ENCODE data around the gene ZNF444. TPM values are rescaled to one million over a fixed set of nuclear protein-coding genes. Genes with fewer than 3 reads are reported as not detected.

The ZNF444 gene
- total and polyA plus RNA-seq, 4 donors, result 27.8 to 55.5 (median 41.6) TPM

DNA sequence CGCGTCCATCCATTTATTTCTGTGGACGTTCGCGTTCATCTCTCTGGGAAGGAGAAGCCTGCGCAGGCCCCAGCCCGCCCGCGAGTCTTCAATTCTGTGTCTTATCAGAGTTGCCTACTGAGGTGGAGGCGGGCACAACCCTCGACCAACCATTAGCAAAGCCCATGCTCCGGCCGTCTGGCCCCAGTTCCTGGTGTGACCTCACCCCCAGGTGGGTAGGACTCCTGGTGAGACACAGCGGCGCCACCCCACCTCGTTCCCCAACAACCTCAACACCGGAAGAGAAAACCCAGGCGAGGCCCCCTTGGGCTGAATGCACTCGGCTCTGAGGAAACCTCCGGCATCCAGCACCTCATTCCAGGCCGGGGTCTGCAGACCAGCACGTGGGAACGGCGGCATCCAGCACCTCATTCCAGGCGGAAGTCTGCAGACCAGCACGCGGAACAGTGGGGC lies 34.7 kb upstream of the ZNF444 start:
- Histone ChIP-seq H3K9ac (ENCODE audit: insufficient read depth in 1 of 2, low read length in 2 of 2) (no peak overlapping the region), H3K4me3 (no peak overlapping the region), H3K27me3 (ENCODE audit: control insufficient read depth in 3 of 3, insufficient read depth in 3 of 3, low read length in 2 of 3) (no peaks in the 10 kb centered on the region), H3K36me3 (ENCODE audit: control insufficient read depth in 4 of 4, insufficient read depth in 4 of 4, low read length in 4 of 4) (peaks cover 0 to 19% (median 0%) of the 10 kb centered on the region in 4 donors), H3K4me1 (ENCODE audit: control insufficient read depth in 5 of 5, insufficient read depth in 5 of 5, low read length in 5 of 5) (peaks cover 16 to 38% (median 34%) of the 10 kb centered on the region in 5 donors), H3K27ac (ENCODE audit: low read depth in 1 of 2, low read length in 1 of 2) (peak overlapping the region in 1 of 2 donors; percentile 88), H3K9me3 (ENCODE audit: control insufficient read depth in 4 of 4, insufficient read depth in 3 of 4, low read length in 3 of 4) (no peaks in the 10 kb centered on the region)
- ATAC-seq (ENCODE audit: insufficient read depth, low FRiP score) (no peak), DNase-seq (no peak)
- TF ChIP-seq, protein P1, sequence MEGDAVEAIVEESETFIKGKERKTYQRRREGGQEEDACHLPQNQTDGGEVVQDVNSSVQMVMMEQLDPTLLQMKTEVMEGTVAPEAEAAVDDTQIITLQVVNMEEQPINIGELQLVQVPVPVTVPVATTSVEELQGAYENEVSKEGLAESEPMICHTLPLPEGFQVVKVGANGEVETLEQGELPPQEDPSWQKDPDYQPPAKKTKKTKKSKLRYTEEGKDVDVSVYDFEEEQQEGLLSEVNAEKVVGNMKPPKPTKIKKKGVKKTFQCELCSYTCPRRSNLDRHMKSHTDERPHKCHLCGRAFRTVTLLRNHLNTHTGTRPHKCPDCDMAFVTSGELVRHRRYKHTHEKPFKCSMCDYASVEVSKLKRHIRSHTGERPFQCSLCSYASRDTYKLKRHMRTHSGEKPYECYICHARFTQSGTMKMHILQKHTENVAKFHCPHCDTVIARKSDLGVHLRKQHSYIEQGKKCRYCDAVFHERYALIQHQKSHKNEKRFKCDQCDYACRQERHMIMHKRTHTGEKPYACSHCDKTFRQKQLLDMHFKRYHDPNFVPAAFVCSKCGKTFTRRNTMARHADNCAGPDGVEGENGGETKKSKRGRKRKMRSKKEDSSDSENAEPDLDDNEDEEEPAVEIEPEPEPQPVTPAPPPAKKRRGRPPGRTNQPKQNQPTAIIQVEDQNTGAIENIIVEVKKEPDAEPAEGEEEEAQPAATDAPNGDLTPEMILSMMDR (IDR thresholded peaks at IDR 0.05; ENCODE audit: control extremely low read depth, extremely low read depth), result no peak
- 81 to 83% methylated on average over 27 of the region's 27 CpGs for WGBS, 2 donors

DNA sequence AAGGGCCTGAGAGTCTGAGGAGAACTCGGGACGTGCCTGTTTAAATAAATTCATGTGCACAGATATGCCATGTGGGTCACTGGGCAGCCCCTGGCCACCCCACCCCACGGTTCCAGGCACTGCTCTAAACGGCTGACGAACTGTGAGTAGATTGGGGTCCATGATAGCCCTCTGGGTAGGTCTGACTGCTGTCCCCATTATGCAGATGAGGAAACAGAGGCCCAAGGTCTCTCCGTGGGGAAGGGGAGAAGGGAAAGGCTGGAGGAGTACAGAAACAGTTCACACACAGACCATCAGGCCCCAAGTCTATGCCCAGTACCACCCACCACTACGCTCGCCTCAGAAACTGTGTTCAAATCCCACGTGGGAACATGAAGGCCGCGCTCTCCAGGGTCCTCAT lies 34.1 kb upstream of the ZNF444 start:
- H3K4me1 ChIP-seq (ENCODE audit: control insufficient read depth in 5 of 5, insufficient read depth in 5 of 5, low read length in 5 of 5), result peaks cover 18 to 43% (median 40%) of the 10 kb centered on the region in 5 donors
- H3K27me3 ChIP-seq (ENCODE audit: control insufficient read depth in 3 of 3, insufficient read depth in 3 of 3, low read length in 2 of 3), result no peaks in the 10 kb centered on the region
- H3K36me3 ChIP-seq (ENCODE audit: control insufficient read depth in 4 of 4, insufficient read depth in 4 of 4, low read length in 4 of 4), result peaks cover 0 to 14% (median 0%) of the 10 kb centered on the region in 4 donors
- H3K9ac ChIP-seq (ENCODE audit: insufficient read depth in 1 of 2, low read length in 2 of 2), result no peak overlapping the region
- H3K9me3 ChIP-seq (ENCODE audit: control insufficient read depth in 4 of 4, insufficient read depth in 3 of 4, low read length in 3 of 4), result no peaks in the 10 kb centered on the region
- WGBS, 2 donors, result 87 to 88% methylated on average over 11 of the region's 11 CpGs
- ATAC-seq (ENCODE audit: insufficient read depth, low FRiP score) (no peak), DNase-seq (no peak)
- TF ChIP-seq, protein P1 (IDR thresholded peaks at IDR 0.05; ENCODE audit: control extremely low read depth, extremely low read depth), result no peak
- no peak overlapping the region for H3K27ac ChIP-seq (ENCODE audit: low read depth in 1 of 2, low read length in 1 of 2)
- H3K4me3 ChIP-seq, result no peak overlapping the region

DNA sequence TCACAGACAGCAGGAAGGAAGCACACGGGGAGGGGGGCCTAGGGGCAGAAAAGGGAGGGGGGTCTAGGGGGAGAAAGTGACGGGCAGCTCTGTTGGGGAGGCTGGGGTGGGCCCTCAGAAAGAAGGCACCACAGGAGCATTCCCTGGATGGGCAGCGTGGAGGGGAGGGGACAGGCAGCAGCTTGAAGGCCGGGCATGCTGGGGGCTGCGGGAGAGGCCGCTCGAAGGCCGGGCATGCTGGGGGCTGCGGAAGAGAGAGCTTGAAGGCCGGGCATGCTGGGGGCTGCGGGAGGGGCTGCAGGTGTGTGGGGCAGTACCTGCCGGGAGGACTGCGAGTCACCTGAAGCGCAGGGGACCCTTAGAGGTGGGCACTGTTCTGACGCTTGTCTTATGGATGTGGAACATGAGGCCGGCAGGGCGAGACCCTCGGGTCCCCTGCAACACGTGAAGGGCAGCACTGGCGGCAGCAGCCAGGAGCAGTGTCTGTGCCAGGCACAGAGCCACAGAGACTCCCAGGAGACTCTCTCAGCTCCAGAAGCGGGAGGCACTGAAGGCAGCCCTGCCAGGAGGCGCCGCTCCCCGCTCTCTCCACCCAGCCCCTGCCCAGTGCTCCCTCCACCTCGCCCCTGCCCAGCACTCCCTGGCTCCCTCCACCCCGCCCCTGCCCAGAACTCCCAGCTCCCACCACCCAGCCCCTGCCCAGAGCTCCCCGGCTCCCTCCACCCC lies 33.3 kb upstream of the ZNF444 start:
- Histone ChIP-seq H3K27ac (ENCODE audit: low read depth in 1 of 2, low read length in 1 of 2) (no peak overlapping the region), H3K9ac (ENCODE audit: insufficient read depth in 1 of 2, low read length in 2 of 2) (no peak overlapping the region)
- DNase-seq, result peak in 1 of 3 donors; percentile 39

More for the DNA sequence above, 33.3 kb upstream of the ZNF444 start:
- peaks cover 0 to 8% (median 0%) of the 10 kb centered on the region in 4 donors for H3K36me3 ChIP-seq (ENCODE audit: control insufficient read depth in 4 of 4, insufficient read depth in 4 of 4, low read length in 4 of 4)
- peaks cover 25 to 50% (median 46%) of the 10 kb centered on the region in 5 donors for H3K4me1 ChIP-seq (ENCODE audit: control insufficient read depth in 5 of 5, insufficient read depth in 5 of 5, low read length in 5 of 5)
- 70 to 78% methylated on average over 26 to 27 of the region's 27 CpGs for WGBS, 2 donors
- TF ChIP-seq, protein P1 (IDR thresholded peaks at IDR 0.05; ENCODE audit: control extremely low read depth, extremely low read depth), result no peak
- H3K27me3 ChIP-seq (ENCODE audit: control insufficient read depth in 3 of 3, insufficient read depth in 3 of 3, low read length in 2 of 3), result no peaks in the 10 kb centered on the region
- no peaks in the 10 kb centered on the region for H3K9me3 ChIP-seq (ENCODE audit: control insufficient read depth in 4 of 4, insufficient read depth in 3 of 4, low read length in 3 of 4)
- H3K4me3 ChIP-seq, result no peak overlapping the region
- no peak for ATAC-seq (ENCODE audit: insufficient read depth, low FRiP score)
